H1 (cell line): Measurements from ENCODE around the gene TBC1D24. TPM values are rescaled to one million over a fixed set of nuclear protein-coding genes. Genes with fewer than 3 reads are reported as not detected.
A peak's percentile ranks its signal among the peaks of the same experiment; 100 is the strongest.

Source experiments
- CTCF ChIA-PET: fragments of 300-600 bp; sonication (Branson Sonifier 250); formaldehyde crosslinking; loops from one replicate; lab custom pipeline; 2021; ENCODE audit not compliant: partially characterized antibody; lab: Charles Lee
- POLR2A ChIA-PET: fragments of 300-600 bp; sonication (Branson Sonifier 250); formaldehyde crosslinking; loops from one replicate; lab custom pipeline; 2021; ENCODE audit warnings: inconsistent platforms; ENCODE audit not compliant: partially characterized antibody; lab: Charles Lee
- DNase-seq, 2 experiments: peaks; one replicate each; pipeline versions ENCODE4 v3.0.0 to v3.0.0-alpha.2; 2010 to 2022; ENCODE audit warnings: low spot score in 2 of 2, low read depth in 1 of 2, mixed read lengths in 1 of 2
- FAIRE-seq: peaks from 2 replicates; lab custom pipeline; 2011; peaks lifted over from hg19 to GRCh38; lab: Jason Lieb, UNC
- H2AFZ ChIP-seq: 2 replicates; pipeline ENCODE4 v1.8.1; 2012; ENCODE audit warnings: low read length, inconsistent platforms
- H2AK5ac ChIP-seq: 2 replicates; pipeline ENCODE4 v1.6.1; 2013; ENCODE audit warnings: low read depth, low read length
- H2BK120ac ChIP-seq: replicated peaks from 2 replicates; pipeline ENCODE3; 2013; ENCODE audit warnings: low read depth, low read length, inconsistent platforms
- H2BK12ac ChIP-seq: 2 replicates; pipeline ENCODE4 v1.6.1; 2013; ENCODE audit warnings: low read depth, low read length
- H2BK15ac ChIP-seq: 2 replicates; pipeline ENCODE4 v1.6.1; 2013; ENCODE audit warnings: low read length
- H2BK20ac ChIP-seq: 2 replicates; pipeline ENCODE4 v1.6.1; 2013; ENCODE audit warnings: low read length
- H2BK5ac ChIP-seq: 2 replicates; pipeline ENCODE4 v1.6.1; 2013; ENCODE audit warnings: low read depth, low read length
- H3K14ac ChIP-seq: 2 replicates; pipeline ENCODE4 v1.6.1; 2013; ENCODE audit warnings: inconsistent platforms; ENCODE audit not compliant: insufficient read length
- H3K18ac ChIP-seq: 2 replicates; pipeline ENCODE4 v1.6.1; 2013; ENCODE audit warnings: low read length; ENCODE audit errors: extremely low read depth
- H3K23ac ChIP-seq: 2 replicates; pipeline ENCODE4 v1.6.1; 2013; ENCODE audit warnings: inconsistent platforms; ENCODE audit not compliant: insufficient read length
- H3K23me2 ChIP-seq: 2 replicates; pipeline ENCODE4 v1.6.1; 2013; ENCODE audit warnings: low read depth, low read length
- H3K27ac ChIP-seq: 2 replicates; pipeline ENCODE4 v1.6.1; 2011; ENCODE audit warnings: low read depth, low read length, inconsistent platforms
- H3K27me3 ChIP-seq, 4 experiments: replicated peaks in 1 of 4; 1 replicate in 1 of 4; 2 replicates in 3 of 4; pipeline versions ENCODE4 v1.6.1 to v1.8.1; 2011 to 2013; ENCODE audit warnings: low read length in 3 of 4, mild to moderate bottlenecking in 3 of 4, inconsistent platforms in 2 of 4, mixed read lengths in 2 of 4, moderate library complexity in 1 of 4; ENCODE audit not compliant: control insufficient read depth in 3 of 4, insufficient read depth in 3 of 4; ENCODE audit errors: extremely low read depth in 1 of 4
- H3K36me3 ChIP-seq, 4 experiments: 2 replicates each; pipeline versions ENCODE4 v1.6.1 to v1.8.1; 2011 to 2013; ENCODE audit warnings: mild to moderate bottlenecking in 4 of 4, low read length in 3 of 4, moderate library complexity in 2 of 4, control low read depth in 1 of 4, inconsistent platforms in 1 of 4; ENCODE audit not compliant: insufficient read depth in 4 of 4, control insufficient read depth in 2 of 4
- H3K4ac ChIP-seq: replicated peaks from 2 replicates; pipeline ENCODE3; 2013; ENCODE audit warnings: low read length, low read depth, mixed read lengths, inconsistent platforms; ENCODE audit not compliant: insufficient read length
- H3K4me1 ChIP-seq, 4 experiments: replicated peaks in 1 of 4; 1 replicate in 1 of 4; 2 replicates in 3 of 4; pipeline versions ENCODE4 v1.6.1 to v1.8.1; 2011 to 2013; ENCODE audit warnings: low read length in 3 of 4, inconsistent platforms in 2 of 4, mixed read lengths in 1 of 4; ENCODE audit not compliant: insufficient read depth in 4 of 4, control insufficient read depth in 3 of 4
- H3K4me2 ChIP-seq, 2 experiments: 2 replicates each; pipeline versions ENCODE4 v1.6.1 to v1.8.1; 2011 to 2013; ENCODE audit warnings: low read depth in 2 of 2, low read length in 2 of 2, control low read depth in 1 of 2, inconsistent platforms in 1 of 2, mild to moderate bottlenecking in 1 of 2; ENCODE audit not compliant: insufficient read depth in 1 of 2
- H3K4me3 ChIP-seq, 4 experiments: fragments of 200-600, 300-600 bp in 1 of 4; sonication (generic), shearing (Covaris generic), sonication (Bioruptor Twin) in 1 of 4; 2 replicates each; pipeline versions ENCODE4 v1.5.1 to v1.8.1; 2011 to 2016; ENCODE audit warnings: low read length in 4 of 4, low read depth in 3 of 4, control low read depth in 2 of 4, inconsistent platforms in 2 of 4, mild to moderate bottlenecking in 2 of 4, mixed read lengths in 1 of 4, moderate library complexity in 1 of 4; ENCODE audit not compliant: insufficient read depth in 2 of 4; ENCODE audit errors: extremely low read depth in 1 of 4
- H3K56ac ChIP-seq: replicated peaks from 2 replicates; pipeline ENCODE3; 2013; ENCODE audit warnings: low read depth, mild to moderate bottlenecking, mixed read lengths, low read length, inconsistent platforms; ENCODE audit not compliant: insufficient read length
- H3K79me1 ChIP-seq: 2 replicates; pipeline ENCODE4 v1.6.1; 2013; ENCODE audit warnings: low read depth, low read length, control low read depth
- H3K79me2 ChIP-seq, 2 experiments: 2 replicates each; pipeline versions ENCODE4 v1.6.1 to v1.8.1; 2012 to 2013; ENCODE audit warnings: low read length in 2 of 2, mild to moderate bottlenecking in 2 of 2, inconsistent platforms in 1 of 2; ENCODE audit not compliant: insufficient read depth in 2 of 2, control insufficient read depth in 1 of 2
- H3K9ac ChIP-seq, 4 experiments: replicated peaks in 1 of 4; 1 replicate in 1 of 4; 2 replicates in 3 of 4; pipeline versions ENCODE4 v1.6.1 to v1.8.1; 2011 to 2013; ENCODE audit warnings: low read depth in 3 of 4, low read length in 3 of 4, control low read depth in 2 of 4, mild to moderate bottlenecking in 2 of 4, moderate library complexity in 2 of 4, inconsistent platforms in 1 of 4; ENCODE audit errors: extremely low read depth in 1 of 4
- H3K9me3 ChIP-seq, 2 experiments: 2 replicates each; pipeline versions ENCODE4 v1.6.1 to v1.8.1; 2012 to 2013; ENCODE audit warnings: mild to moderate bottlenecking in 2 of 2, moderate library complexity in 2 of 2, control low read depth in 1 of 2, inconsistent platforms in 1 of 2, low read depth in 1 of 2, low read length in 1 of 2, mixed read lengths in 1 of 2; ENCODE audit not compliant: insufficient read depth in 2 of 2
- H4K20me1 ChIP-seq, 2 experiments: replicated peaks in 1 of 2; 2 replicates each; pipeline versions ENCODE3 to v1.8.1; 2011 to 2013; ENCODE audit warnings: inconsistent platforms in 2 of 2, low read length in 2 of 2, mild to moderate bottlenecking in 1 of 2; ENCODE audit not compliant: insufficient read depth in 2 of 2, control insufficient read depth in 1 of 2
- H4K5ac ChIP-seq: 2 replicates; pipeline ENCODE4 v1.6.1; 2013; ENCODE audit warnings: low read length, low read depth, mixed read lengths, inconsistent platforms; ENCODE audit not compliant: insufficient read length
- H4K8ac ChIP-seq: 2 replicates; pipeline ENCODE4 v1.8.0; 2013; ENCODE audit warnings: mild to moderate bottlenecking, moderate library complexity, low read length, inconsistent platforms; ENCODE audit not compliant: insufficient read depth; ENCODE audit errors: extremely low read depth
- H4K91ac ChIP-seq: replicated peaks from 2 replicates; pipeline ENCODE3; 2013; ENCODE audit warnings: low read length, mixed read lengths, inconsistent platforms; ENCODE audit not compliant: insufficient read length
- CEBPB ChIP-seq: IDR thresholded peaks from 2 replicates; pipeline ENCODE4 v1.6.1; 2012; ENCODE audit warnings: low read depth, low read length
- CHD2 ChIP-seq: IDR thresholded peaks from 2 replicates; pipeline ENCODE4 v1.6.1; 2012; ENCODE audit warnings: low read length, improper control_type of control experiment
- JUN ChIP-seq: IDR thresholded peaks from 2 replicates; pipeline ENCODE4 v1.6.1; 2011; ENCODE audit warnings: low read depth, mild to moderate bottlenecking, improper control_type of control experiment, low read length
- KDM1A ChIP-seq: fragments of 200-600, 300-600 bp; sonication (generic); IDR thresholded peaks from 2 replicates; pipeline ENCODE4 v1.7.1; 2016; ENCODE audit warnings: mild to moderate bottlenecking, low read length, borderline replicate concordance
- WGBS, 2 experiments: shearing (Covaris generic) in 1 of 2; methylation state at CpG; one replicate each; pipeline versions ENCODE4 v1.1.6 to v1.1.7; 2013 to 2015; ENCODE audit warnings: low lambda C conversion rate in 2 of 2, mixed read lengths in 2 of 2, inconsistent platforms in 1 of 2, low coverage in 1 of 2, missing lambda C conversion rate in 1 of 2; ENCODE audit not compliant: insufficient replicate concordance in 2 of 2, insufficient coverage in 1 of 2, insufficient read length in 1 of 2; ENCODE audit errors: extremely low coverage in 1 of 2, missing lambda C conversion rate in 1 of 2; 5-methylcytosine and 5-hydroxymethylcytosine counted together
- polyA plus RNA-seq, 7 experiments: library from polyadenylated mRNA; depleted of rRNA in 3 of 7; stranded (reverse) in 5 of 7; unstranded in 2 of 7; fragments of >200 nt in 5 of 7; fragments of 200-250 nt in 2 of 7; gene quantifications; 1 replicate in 5 of 7; 2 replicates in 1 of 7; 4 replicates in 1 of 7; pipeline versions ENCODE4 v1.2.1 to v1.2.3, GENCODE V29; 2011 to 2013; ENCODE audit warnings: missing spikeins in 2 of 7, mixed read lengths in 2 of 7
- total RNA-seq: library from RNA; stranded (reverse); fragmentation: NEBNext Ultra II Directional; extraction: Animal tissue kit (Norgen Biotek cat#: 25700); gene quantifications from 2 replicates; pipeline ENCODE4 v1.2.1, GENCODE V29; 2021

TBC1D24 gene
- total and polyA plus RNA-seq, 2 of the 8 experiments (the other 6 are each of a cell fraction or from before 2014, with no cell fraction given): 8.7 to 21.5 TPM

- H3K23ac ChIP-seq: no peak overlapping the region
- no peaks in the 10 kb centered on the region for H3K27me3 ChIP-seq
- no peak overlapping the region for H3K4me2 ChIP-seq
- H3K79me1 ChIP-seq: peaks cover 2% of the 10 kb centered on the region; the same call in 1 of the 2 replicates
- FAIRE-seq (no peak), DNase-seq (no peak)
- peaks cover 0 to 15% (median 4%) of the 10 kb centered on the region in 4 experiments; a peak in 4 of 8 replicates for H3K36me3 ChIP-seq
- H3K9me3 ChIP-seq: no peaks in the 10 kb centered on the region
- H4K8ac ChIP-seq: no peak overlapping the region; the same call in 1 of the 2 replicates
- peaks cover 0 to 11% of the 10 kb centered on the region in 2 experiments for H4K20me1 ChIP-seq
- 0 out of 4 replicates have a peak, but pooled peaks cover 0 to 2% of the 10 kb centered on the region in 2 experiments for H3K79me2 ChIP-seq
- H3K23me2 ChIP-seq: no peaks in the 10 kb centered on the region
- ChIA-PET CTCF (interaction anchor here (0.8 to 1.6 kb wide), 2 partner anchors 10 to 214 kb away, joined by 3 to 5 read pairs; no protein-coding TSS in a partner anchor), POLR2A (interaction anchor here (0.7 to 1.3 kb wide), 3 partner anchors 9 to 46 kb away, joined by 3 to 4 read pairs (median 3); no protein-coding TSS in a partner anchor)
- no peak overlapping the region for H3K18ac ChIP-seq
- no peak overlapping the region for H2AFZ ChIP-seq
- no peak overlapping the region for H3K4me3 ChIP-seq
- no peak overlapping the region for H2BK15ac ChIP-seq
- H4K5ac ChIP-seq: no peak overlapping the region
- H2BK20ac ChIP-seq: no peak overlapping the region
- H2BK5ac ChIP-seq: no peak overlapping the region
- H3K56ac ChIP-seq: no peak overlapping the region
- H3K9ac ChIP-seq: no peak overlapping the region
- H2AK5ac ChIP-seq: no peak overlapping the region
- no peak overlapping the region for H3K27ac ChIP-seq
- H3K4ac ChIP-seq: no peak overlapping the region
- H3K4me1 ChIP-seq: no peaks in the 10 kb centered on the region
- H4K91ac ChIP-seq: no peak overlapping the region
- H3K14ac ChIP-seq: no peak overlapping the region
- 0 out of 2 replicates have a peak overlapping the region, but pooled peaks have one; percentile 60 for H2BK12ac ChIP-seq
- 94% methylated on average over 6 of the region's 6 CpGs; no CpG with 5 or more reads in 1 of the 2 experiments for WGBS, 2 experiments
- no peak overlapping the region for H2BK120ac ChIP-seq
- TF ChIP-seq CHD2 (no peak), KDM1A (no peak), JUN (no peak), CEBPB (no peak)
These were observed 18.7 kb downstream of the TBC1D24 start for GRCh38 chr16:2493605-2494004.
